ENCODE measurements around the gene GOLGA3. TPM values are rescaled to one million over a fixed set of nuclear protein-coding genes. Genes with fewer than 3 reads are reported as not detected.

GOLGA3 gene
- total and polyA plus RNA-seq, 9 of the 15 experiments (the other 6 are each of a cell fraction or from before 2014, with no cell fraction given), result 1.9 to 48.1 (median 18.4) TPM

- ATAC-seq, result no peak
- no peak overlapping the region for H3K4me2 ChIP-seq (ENCODE audit: insufficient read depth, low read length)
- no peak overlapping the region for H3K27ac ChIP-seq (ENCODE audit: extremely low read depth, low read depth, low read length)
- no peak overlapping the region for H3K4me3 ChIP-seq
- H3K9me1 ChIP-seq (ENCODE audit: control insufficient read depth, insufficient read depth, low read length), result no peaks in the 10 kb centered on the region
- H3K4me1 ChIP-seq (replicated peaks in 1 of 2; ENCODE audit: control insufficient read depth in 2 of 2, insufficient read depth in 2 of 2, low read length in 2 of 2), result peaks cover 0 to 38% of the 10 kb centered on the region in 2 experiments; a peak in 3 of 5 replicates
- H3K79me2 ChIP-seq (ENCODE audit: control insufficient read depth, insufficient read depth, low read length), result no peaks in the 10 kb centered on the region
- DNase-seq (ENCODE audit: extremely low read depth in 1 of 4, low spot score in 3 of 4), result no peak
- in situ Hi-C loops (cut with MboI), result no loop called here
- no peak for FAIRE-seq
- POLR2A ChIA-PET, result interaction anchor here (0.6 to 2.0 kb wide), 3 partner anchors 9 to 311 kb away, joined by 3 to 11 read pairs (median 5); no protein-coding TSS in a partner anchor
- CTCF ChIA-PET (ENCODE audit: low intra/inter-chr PET ratio), result no interaction called here
- 84% methylated on average over 15 of the region's 17 CpGs for WGBS (ENCODE audit: insufficient coverage, low coverage, missing lambda C conversion rate)
- H3K27me3 ChIP-seq (ENCODE audit: control insufficient read depth in 2 of 2, insufficient read depth in 2 of 2, low read length in 2 of 2), result no peaks in the 10 kb centered on the region
- no peaks in the 10 kb centered on the region for H4K20me1 ChIP-seq (replicated peaks; ENCODE audit: control insufficient read depth, insufficient read depth, low read length)
- no TSS peak for BruUV-seq (replicated peaks)
- intact Hi-C loops (cut with micrococcal nuclease), result no loop called here
- no peak for TF ChIP-seq NFRKB (IDR thresholded peaks at IDR 0.05; ENCODE audit: low read depth)
- peak; percentile 9 for TF ChIP-seq RBM22 (IDR thresholded peaks at IDR 0.05; ENCODE audit: low read depth, low read length, poor library complexity, severe bottlenecking)
- peak; percentile 51; the same call in 1 of the 2 replicates for TF ChIP-seq POLR2G (IDR thresholded peaks at IDR 0.05; ENCODE audit: low read depth, low read length)
- peaks cover 15% of the 10 kb centered on the region; the same call in 2 of the 3 replicates for H3K36me3 ChIP-seq (ENCODE audit: control insufficient read depth, insufficient read depth, low read length)
- H2AFZ ChIP-seq (ENCODE audit: low read depth, low read length), result no peak overlapping the region
- H3K9me3 ChIP-seq (replicated peaks; ENCODE audit: control insufficient read depth, insufficient read depth, low read depth, low read length), result no peaks in the 10 kb centered on the region
- H3K9ac ChIP-seq (ENCODE audit: insufficient read depth in 1 of 2, low read depth in 2 of 2, low read length in 2 of 2), result peak overlapping the region in 1 of 2 experiments; percentile 43; a peak in 1 of 4 replicates
Measured at GRCh38 chr12:132838410-132839080, 9.9 kb upstream of the GOLGA3 start.
